GM23338 (cell line): Measurements from ENCODE around the gene SCYGR1. TPM values are rescaled to one million over a fixed set of nuclear protein-coding genes. Genes with fewer than 3 reads are reported as not detected.
"Not testable (repeated sequence)": the region's sequence is repeated elsewhere in the genome, so short reads cannot be mapped to it uniquely, and the experiment has no call there.

Source experiments
- ATAC-seq: fragments of 200-7000 bp; cut with Tn5 transposase; 3 replicates; pipeline ENCODE4 v1.9.1; 2020
- DNase-seq: peaks from one replicate; pipeline ENCODE4 v3.0.0-alpha.2; 2015; ENCODE audit warnings: low spot score
- H2AFZ ChIP-seq: fragments of 200-600 bp; sonication (generic); 2 replicates; pipeline ENCODE4 v1.8.0; 2016; ENCODE audit warnings: antibody characterized with exemption, mild to moderate bottlenecking, moderate library complexity
- H3F3A ChIP-seq: fragments of 200-600 bp; sonication (generic); replicated peaks from 2 replicates; pipeline ENCODE4 v1.8.0; 2017; ENCODE audit warnings: antibody characterized with exemption, mixed run types, low read depth
- H3K27ac ChIP-seq: fragments of 200-600 bp; sonication (generic); 2 replicates; pipeline ENCODE4 v1.6.1; 2016; ENCODE audit warnings: low read depth
- H3K27me3 ChIP-seq: fragments of 200-600 bp; sonication (generic); 2 replicates; pipeline ENCODE4 v1.8.0; 2016; ENCODE audit warnings: mild to moderate bottlenecking, mixed run types, moderate library complexity; ENCODE audit not compliant: insufficient read depth
- H3K36me3 ChIP-seq: fragments of 200-600 bp; sonication (generic); 2 replicates; pipeline ENCODE4 v1.8.0; 2016; ENCODE audit warnings: mild to moderate bottlenecking; ENCODE audit not compliant: insufficient read depth
- H3K4me1 ChIP-seq: fragments of 200-600 bp; sonication (generic); 2 replicates; pipeline ENCODE4 v1.8.0; 2016; ENCODE audit warnings: mild to moderate bottlenecking, moderate library complexity; ENCODE audit not compliant: insufficient read depth
- H3K4me2 ChIP-seq: fragments of 200-600 bp; sonication (generic); 2 replicates; pipeline ENCODE4 v1.7.1; 2017; ENCODE audit warnings: mixed run types
- H3K4me3 ChIP-seq: fragments of 200-600 bp; sonication (generic); 2 replicates; pipeline ENCODE4 v1.6.1; 2016; ENCODE audit warnings: mixed run types
- H3K79me2 ChIP-seq: fragments of 200-600 bp; sonication (generic); replicated peaks from 2 replicates; pipeline ENCODE4 v1.8.0; 2017; ENCODE audit warnings: mild to moderate bottlenecking; ENCODE audit not compliant: insufficient read depth
- H3K9me2 ChIP-seq: fragments of 200-600 bp; sonication (generic); 2 replicates; pipeline ENCODE4 v1.8.0; 2017; ENCODE audit not compliant: insufficient read depth
- H4K20me1 ChIP-seq: fragments of 200-600 bp; sonication (generic); replicated peaks from 2 replicates; pipeline ENCODE4 v1.8.0; 2017; ENCODE audit warnings: mild to moderate bottlenecking; ENCODE audit not compliant: insufficient read depth
- H3K27ac Mint-ChIP-seq: 2 replicates; pipeline ENCODE4 v1.8.0; 2020; ENCODE audit warnings: inconsistent platforms, mild to moderate bottlenecking, moderate library complexity, mixed read lengths
- H3K27me3 Mint-ChIP-seq: 3 replicates; pipeline ENCODE4 v1.8.0; 2022; ENCODE audit warnings: low read depth, mild to moderate bottlenecking, moderate library complexity, mixed read lengths, inconsistent platforms; ENCODE audit not compliant: insufficient read depth, poor library complexity
- H3K36me3 Mint-ChIP-seq: 3 replicates; pipeline ENCODE4 v1.8.0; 2021; ENCODE audit warnings: low read depth, mild to moderate bottlenecking, inconsistent platforms, moderate library complexity, mixed read lengths
- H3K4me1 Mint-ChIP-seq: 3 replicates; pipeline ENCODE4 v1.8.0; 2020; ENCODE audit warnings: mild to moderate bottlenecking, inconsistent platforms, mixed read lengths
- H3K4me3 Mint-ChIP-seq: 3 replicates; pipeline ENCODE4 v1.8.0; 2021; ENCODE audit warnings: moderate library complexity, mild to moderate bottlenecking, inconsistent platforms, mixed read lengths
- H3K9me3 Mint-ChIP-seq: 3 replicates; pipeline ENCODE4 v1.8.0; 2020; ENCODE audit warnings: moderate library complexity, mild to moderate bottlenecking, inconsistent platforms, mixed read lengths
- CREB1 ChIP-seq: fragments of 250-450 bp; sonication (Bioruptor Pico); IDR thresholded peaks from 2 replicates; pipeline ENCODE4 v1.5.0; 2020; ENCODE audit warnings: low read depth, mild to moderate bottlenecking, moderate library complexity
- ETS1 ChIP-seq: IDR thresholded peaks from 2 replicates; pipeline ENCODE4 v1.6.1; 2016; ENCODE audit warnings: antibody characterized with exemption
- EZH2phosphoT487 ChIP-seq: fragments of 200-600 bp; sonication (generic); IDR thresholded peaks from one replicate; pipeline ENCODE4 v1.8.1; 2018; ENCODE audit warnings: antibody characterized with exemption; ENCODE audit not compliant: unreplicated experiment
- NANOG ChIP-seq: IDR thresholded peaks from 2 replicates; pipeline ENCODE4 v1.6.1; 2016; ENCODE audit warnings: antibody characterized with exemption, borderline replicate concordance
- POLR2AphosphoS5 ChIP-seq: IDR thresholded peaks from 2 replicates; pipeline ENCODE4 v1.6.1; 2016; ENCODE audit warnings: antibody characterized with exemption, low read depth
- REST ChIP-seq: IDR thresholded peaks from one replicate; pipeline ENCODE4 v1.6.1; 2018; ENCODE audit warnings: antibody characterized with exemption; ENCODE audit not compliant: unreplicated experiment
- ZNF114 ChIP-seq: fragments of 250-450 bp; sonication (Bioruptor Pico); IDR thresholded peaks from 2 replicates; pipeline ENCODE4 v1.5.0; 2020; ENCODE audit warnings: mild to moderate bottlenecking, moderate library complexity
- ZNF331 ChIP-seq: fragments of 250-450 bp; sonication (Bioruptor Pico); IDR thresholded peaks from 2 replicates; pipeline ENCODE4 v1.5.0; 2020; ENCODE audit warnings: low read depth, mild to moderate bottlenecking, moderate library complexity
- ZNF462 ChIP-seq: fragments of 250-450 bp; sonication (Bioruptor Pico); IDR thresholded peaks from 2 replicates; pipeline ENCODE4 v1.5.0; 2020; ENCODE audit warnings: mild to moderate bottlenecking, moderate library complexity
- long read RNA-seq: library from polyadenylated mRNA; unstranded; transcript quantifications from one replicate; pipeline ENCODE4 v2.0.0, GENCODE V29; 2020; ENCODE audit not compliant: unreplicated experiment
- polyA plus RNA-seq: library from polyadenylated mRNA; unstranded; fragments of >200 nt; fragmentation: Nextera tagmentation; extraction: Ambion mirVana; gene quantifications from 2 replicates; pipeline ENCODE4 v1.2.1, GENCODE V29; 2016
- total RNA-seq: library from RNA; depleted of rRNA; stranded (reverse); fragments of >200 nt; shearing (Covaris generic); gene quantifications from 2 replicates; pipeline ENCODE4 v1.2.3, GENCODE V29; 2014; rRNA removed

The SCYGR1 gene
- total RNA-seq (not detected in 2 replicates), polyA plus RNA-seq (not detected in 2 replicates)
- long read RNA-seq, result 0 reads

GRCh38 chr2:227387583-227387982 is at the start of gene SCYGR1:
Gene SCYGR1 (minus strand): TSS chr2:227387949. CDS start chr2:227387949, 0 bp downstream.
- H3F3A ChIP-seq, H3K36me3 Mint-ChIP-seq, H3K4me1 ChIP-seq, H3K9me3 Mint-ChIP-seq, H3K27me3 ChIP-seq, ATAC-seq, H3K4me1 Mint-ChIP-seq, H4K20me1 ChIP-seq, H3K79me2 ChIP-seq, H3K27me3 Mint-ChIP-seq, DNase-seq, H3K36me3 ChIP-seq, H3K4me2 ChIP-seq, H3K27ac ChIP-seq, H3K9me2 ChIP-seq, H3K4me3 Mint-ChIP-seq, H3K27ac Mint-ChIP-seq, H3K4me3 ChIP-seq: not testable (repeated sequence)
- peak within 1 kb of the TSS; percentile 6; the same call in 1 of the 2 replicates for H2AFZ ChIP-seq

GRCh38 chr2:227436436-227437174 is 48.9 kb upstream of the SCYGR1 start:
- Histone ChIP-seq H3K4me3 (no peak overlapping the region), H3K36me3 (peaks cover 5% of the 10 kb centered on the region; the same call in 1 of the 2 replicates), H3K79me2 (no peaks in the 10 kb centered on the region), H2AFZ (no peak overlapping the region), H4K20me1 (no peaks in the 10 kb centered on the region), H3K27me3 (no peaks in the 10 kb centered on the region), H3K27ac (no peak overlapping the region), H3F3A (no peaks in the 10 kb centered on the region), H3K4me1 (no peaks in the 10 kb centered on the region), H3K9me2 (no peaks in the 10 kb centered on the region), H3K4me2 (no peak overlapping the region)
- Mint-ChIP-seq H3K36me3 (peaks cover 12% of the 10 kb centered on the region), H3K27ac (no peak overlapping the region), H3K4me1 (no peaks in the 10 kb centered on the region), H3K27me3 (peaks cover 10% of the 10 kb centered on the region), H3K9me3 (peaks cover 28% of the 10 kb centered on the region), H3K4me3 (no peak overlapping the region)
- DNase-seq (no peak), ATAC-seq (no peak)
- TF ChIP-seq CREB1 (CRISPR knock-in tag) (no peak), REST (no peak), ZNF114 (CRISPR knock-in tag) (no peak), NANOG (no peak), ZNF331 (CRISPR knock-in tag) (no peak), ZNF462 (CRISPR knock-in tag) (no peak), ETS1 (no peak), POLR2AphosphoS5 (no peak), EZH2phosphoT487 (no peak)
